H1 (cell line): Measurements from ENCODE around the gene SESN3. TPM values are rescaled to one million over a fixed set of nuclear protein-coding genes. Genes with fewer than 3 reads are reported as not detected.

Experiments
- CHD2 ChIP-seq: IDR thresholded peaks from 2 replicates; pipeline ENCODE4 v1.6.1; 2012; ENCODE audit warnings: low read length, improper control_type of control experiment
- CHD7 ChIP-seq: fragments of 300-600 bp; sonication (generic); IDR thresholded peaks from 2 replicates; pipeline ENCODE4 v1.7.1; 2012; ENCODE audit warnings: low read length, moderate library complexity, mild to moderate bottlenecking, inconsistent platforms; ENCODE audit not compliant: insufficient replicate concordance
- E2F6 ChIP-seq: IDR thresholded peaks from 2 replicates; pipeline ENCODE4 v1.6.1; 2012; ENCODE audit warnings: inconsistent platforms
- KDM1A ChIP-seq: fragments of 200-600, 300-600 bp; sonication (generic); IDR thresholded peaks from 2 replicates; pipeline ENCODE4 v1.7.1; 2016; ENCODE audit warnings: mild to moderate bottlenecking, low read length, borderline replicate concordance
- NANOG ChIP-seq: IDR thresholded peaks from 2 replicates; pipeline ENCODE4 v1.6.1; 2011; ENCODE audit warnings: low read length, low read depth, mild to moderate bottlenecking, inconsistent platforms; ENCODE audit not compliant: insufficient read depth, poor library complexity, severe bottlenecking
- RAD21 ChIP-seq, 2 experiments: IDR thresholded peaks in 1 of 2; conservative IDR thresholded peaks in 1 of 2; 2 replicates each; pipeline ENCODE4 v1.6.1; 2011; ENCODE audit warnings: low read depth in 2 of 2, low read length in 2 of 2, improper control_type of control experiment in 1 of 2, inconsistent platforms in 1 of 2, mild to moderate bottlenecking in 1 of 2, moderate library complexity in 1 of 2
- RBBP5 ChIP-seq: IDR thresholded peaks from 2 replicates; pipeline ENCODE4 v1.7.1; 2012; ENCODE audit warnings: low read depth, mild to moderate bottlenecking, inconsistent platforms, low read length, moderate library complexity, borderline replicate concordance
- RFX5 ChIP-seq: IDR thresholded peaks from 2 replicates; pipeline ENCODE4 v1.6.1; 2011; ENCODE audit warnings: low read depth, low read length, improper control_type of control experiment, borderline replicate concordance
- SIX5 ChIP-seq: IDR thresholded peaks from 2 replicates; pipeline ENCODE4 v1.6.1; 2011; ENCODE audit warnings: mild to moderate bottlenecking, low read depth, low read length
- polyA plus RNA-seq, 7 experiments: library from polyadenylated mRNA; depleted of rRNA in 3 of 7; stranded (reverse) in 5 of 7; unstranded in 2 of 7; fragments of >200 nt in 5 of 7; fragments of 200-250 nt in 2 of 7; gene quantifications; 1 replicate in 5 of 7; 2 replicates in 1 of 7; 4 replicates in 1 of 7; pipeline versions ENCODE4 v1.2.1 to v1.2.3, GENCODE V29; 2011 to 2013; ENCODE audit warnings: missing spikeins in 2 of 7, mixed read lengths in 2 of 7
- total RNA-seq: library from RNA; stranded (reverse); fragmentation: NEBNext Ultra II Directional; extraction: Animal tissue kit (Norgen Biotek cat#: 25700); gene quantifications from 2 replicates; pipeline ENCODE4 v1.2.1, GENCODE V29; 2021

SESN3 gene
- total and polyA plus RNA-seq, 2 of the 8 experiments (the other 6 are each of a cell fraction or from before 2014, with no cell fraction given): 10.2 to 31.1 TPM

- TF ChIP-seq CHD7 (no peak), SIX5 (no peak), CHD2 (no peak), E2F6 (no peak), KDM1A (no peak), RFX5 (no peak), RAD21 (IDR thresholded peaks at IDR 0.05 in 1 of 2, conservative IDR thresholded peaks at IDR 0.05 in 1 of 2; ENCODE audit: low read depth in 2 of 2, low read length in 2 of 2) (no peak), RBBP5 (no peak), NANOG (no peak)
These were observed 12.0 kb upstream of the SESN3 start (continued) for GRCh38 chr11:95242845-95243605.
